ENCODE results near the gene CD63.

The CD63 gene

DNA sequence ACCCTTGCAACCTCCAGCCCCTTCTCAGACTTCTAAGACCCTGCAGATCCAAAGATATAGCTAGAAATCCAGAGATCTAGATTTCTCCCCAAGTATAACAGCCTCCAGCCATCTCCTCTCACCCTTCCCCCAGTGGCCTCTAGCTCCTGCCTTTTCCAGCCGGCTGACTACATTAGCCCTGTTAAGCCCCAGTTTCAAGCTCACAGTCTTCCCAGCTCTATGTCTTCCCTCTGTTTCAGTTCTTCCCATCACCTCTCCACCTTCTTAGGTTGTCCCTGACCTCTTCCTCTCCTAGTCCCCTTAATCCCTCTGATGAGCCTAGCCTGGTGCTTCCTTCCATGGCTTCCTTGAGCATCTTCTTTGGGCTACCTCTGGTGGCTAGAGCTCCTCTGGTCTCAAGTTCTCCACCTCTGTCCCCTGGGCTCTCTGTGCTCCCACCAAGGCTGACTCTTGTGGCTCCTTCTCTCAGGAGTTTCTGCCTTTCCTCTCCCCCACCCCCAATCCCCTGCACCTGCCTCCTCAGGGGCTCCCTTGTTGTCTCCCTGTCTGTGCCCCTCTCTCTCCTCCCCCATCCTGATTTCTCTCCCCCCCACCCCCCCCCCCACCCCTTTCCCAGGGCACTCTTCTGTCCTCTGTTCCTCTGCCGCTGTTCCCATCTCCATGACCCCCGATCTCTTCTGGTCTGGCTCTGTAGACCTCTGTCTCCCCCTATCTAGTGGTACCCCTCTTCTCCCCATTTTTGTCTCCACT is 13.3 kb upstream of the CD63 start:
- DNase-seq (ENCODE audit: low read depth in 1 of 2, low spot score in 1 of 2), result no peak

DNA sequence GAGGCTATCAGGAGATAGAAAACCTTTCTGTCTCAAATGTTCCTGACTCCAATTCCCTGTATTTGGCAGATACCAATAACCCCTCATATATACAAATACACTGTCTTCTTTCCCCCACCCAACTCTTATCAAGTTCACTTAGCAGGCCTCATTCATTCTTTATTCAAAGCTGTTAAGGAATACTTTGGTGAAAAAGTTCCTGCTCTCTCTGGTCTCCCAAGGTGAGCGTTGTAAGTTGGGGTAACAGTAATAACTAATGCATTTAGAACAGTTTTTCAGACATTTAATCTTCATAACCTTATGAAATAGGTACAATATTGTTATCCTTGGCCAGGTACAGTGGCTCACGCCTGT is 10.2 kb upstream of the CD63 start:
- DNase-seq (ENCODE audit: low read depth in 1 of 2, low spot score in 1 of 2), result no peak

DNA sequence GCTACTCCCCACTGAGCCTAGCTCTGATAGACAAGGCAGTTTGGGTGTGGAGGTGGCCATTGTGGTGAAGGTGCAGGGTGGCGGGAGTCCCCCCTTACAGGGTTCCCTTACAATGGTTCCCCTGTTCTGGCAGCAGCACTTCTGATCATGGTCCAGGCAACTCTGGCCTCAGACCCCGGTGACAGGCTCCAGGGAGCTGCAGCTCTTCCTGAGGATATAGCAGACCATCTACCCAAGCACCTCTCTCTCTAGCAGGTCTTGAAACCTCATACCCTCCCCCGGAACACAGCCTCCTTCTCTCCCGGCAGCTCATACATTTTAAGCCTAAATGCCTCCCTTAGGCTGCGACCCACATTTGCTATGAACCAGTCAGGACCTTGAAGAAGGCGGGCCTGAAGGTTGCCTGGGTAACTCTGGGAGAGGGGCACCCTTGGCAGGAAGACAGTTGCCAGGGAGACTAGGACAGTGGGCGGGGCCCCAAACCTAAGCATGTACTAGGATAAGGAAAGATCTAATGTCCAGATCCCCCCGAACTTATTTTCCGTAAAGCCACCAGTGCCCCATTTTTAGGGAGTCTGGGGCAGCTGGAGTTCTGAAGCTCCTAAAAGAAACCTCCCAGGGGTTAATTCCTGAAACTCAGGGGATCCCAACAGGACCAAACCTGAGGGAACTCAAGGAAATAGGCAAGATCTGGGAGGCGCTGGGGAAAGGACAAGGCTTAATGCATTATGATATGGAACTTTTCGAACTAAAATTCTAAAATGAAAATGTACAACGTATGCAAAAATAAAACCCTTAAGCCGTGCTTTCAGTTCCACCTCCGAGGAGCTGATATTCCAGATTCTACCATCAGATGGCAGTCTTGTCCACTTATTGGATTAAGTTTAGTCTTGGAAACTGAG is 9.6 kb upstream of the CD63 start:
- DNase-seq (ENCODE audit: low read depth in 1 of 2, low spot score in 1 of 2), result peak; percentile 52 to 55

DNA sequence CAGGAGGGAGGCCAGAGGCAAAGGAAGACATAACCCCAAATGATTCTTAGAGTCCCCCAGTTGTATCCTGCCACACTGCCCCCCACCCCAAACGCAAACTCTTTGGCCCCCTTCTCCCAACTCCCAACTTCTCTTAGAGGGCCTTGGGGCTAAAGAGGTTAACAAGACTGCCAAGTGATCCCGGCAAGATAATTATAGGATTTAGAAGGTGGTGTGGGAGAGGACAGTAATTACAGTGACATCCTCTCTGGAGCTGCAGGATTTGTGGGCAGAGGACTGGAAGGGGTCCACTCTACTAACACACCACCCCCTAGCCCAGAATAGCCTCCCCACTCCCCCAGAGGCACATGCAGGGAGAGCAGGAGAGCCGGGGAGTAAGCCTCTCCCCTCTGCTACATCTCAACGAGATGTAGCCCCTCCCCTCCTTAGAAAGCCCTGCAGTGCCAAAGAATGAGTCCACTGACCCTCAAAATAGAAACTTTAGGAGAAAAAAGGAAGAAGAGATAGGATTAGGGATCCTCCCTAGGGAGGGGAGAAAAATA is 8.8 kb upstream of the CD63 start:
- no peak for DNase-seq (ENCODE audit: low read depth in 1 of 2, low spot score in 1 of 2)

GRCh38 chr12:55736780-55737580 is 8.2 kb upstream of the CD63 start:
- DNase-seq (ENCODE audit: low read depth in 1 of 2, low spot score in 1 of 2), result peak in 1 of 2 donors; percentile 38

- DNase-seq (ENCODE audit: low read depth in 1 of 2, low spot score in 1 of 2), result no peak
Measured at GRCh38 chr12:55736076-55736475, 7.3 kb upstream of the CD63 start.

GRCh38 chr12:55734595-55734994 is 5.8 kb upstream of the CD63 start:
- DNase-seq (ENCODE audit: low read depth in 1 of 2, low spot score in 1 of 2), result no peak

- DNase-seq (ENCODE audit: low read depth in 1 of 2, low spot score in 1 of 2), result no peak
Measured at GRCh38 chr12:55733858-55734257, 5.0 kb upstream of the CD63 start.

GRCh38 chr12:55733021-55733555 is 4.3 kb upstream of the CD63 start:
- DNase-seq (ENCODE audit: low read depth in 1 of 2, low spot score in 1 of 2), result no peak

DNA sequence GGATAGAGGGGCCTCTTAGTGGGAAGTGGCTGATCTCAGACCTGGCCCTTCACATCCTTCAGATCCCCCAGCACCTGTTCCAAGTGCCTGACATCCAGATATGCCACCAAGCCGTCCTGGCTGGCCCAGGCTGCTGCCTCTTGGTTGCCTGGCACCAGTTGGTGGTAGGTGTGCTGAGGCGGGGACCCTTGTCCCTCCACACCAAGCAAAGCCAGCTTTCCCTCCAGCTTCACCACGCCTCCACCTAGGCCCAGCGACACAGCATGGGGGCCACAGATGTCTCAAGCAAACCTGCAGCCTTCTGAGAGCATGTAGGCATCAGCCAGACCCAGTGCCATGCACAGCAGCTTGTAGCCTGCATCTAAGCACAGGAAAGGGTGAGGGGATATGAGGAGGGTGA is 3.5 kb upstream of the CD63 start:
- DNase-seq (ENCODE audit: low read depth in 1 of 2, low spot score in 1 of 2), result no peak

GRCh38 chr12:55729819-55730818 is 1.3 kb upstream of the CD63 start:
- no peak for DNase-seq (ENCODE audit: low read depth in 1 of 2, low spot score in 1 of 2)

DNA sequence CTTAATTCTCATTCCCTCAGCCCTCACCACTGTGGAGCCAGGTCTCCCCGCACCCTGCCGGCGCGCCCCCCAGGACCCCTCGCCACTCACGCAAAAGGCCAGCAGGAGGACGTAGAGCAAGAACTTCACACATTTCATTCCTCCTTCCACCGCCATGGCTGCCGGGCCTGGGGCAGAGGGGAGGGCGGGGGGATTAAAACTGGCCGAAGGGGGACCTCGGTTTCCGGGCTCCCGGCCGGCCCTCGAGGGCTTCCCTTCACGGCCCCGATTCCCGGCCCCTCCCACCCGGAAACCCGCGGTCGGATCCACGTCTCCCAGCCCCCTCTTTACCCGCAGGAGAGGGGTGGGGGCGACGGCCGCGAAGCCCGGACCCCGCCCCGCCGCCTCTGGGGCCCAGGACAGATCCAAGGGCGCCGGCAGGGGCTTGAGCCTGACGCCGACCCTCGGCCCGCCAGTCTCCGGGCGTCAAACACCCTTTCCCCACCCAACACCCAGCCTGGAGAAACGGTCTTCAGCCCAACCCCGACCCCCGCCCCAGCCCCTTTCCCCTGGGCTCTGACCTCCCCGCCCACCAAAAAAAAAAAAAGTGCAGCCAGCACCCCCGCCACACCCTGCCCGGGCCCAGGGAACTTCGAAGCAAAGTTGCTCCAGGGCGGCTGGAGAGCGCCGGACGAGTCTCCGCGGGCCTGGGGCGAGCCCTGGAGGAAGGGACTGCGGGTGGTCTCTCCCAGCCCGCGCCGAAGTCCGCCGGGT is 447 bp downstream of the CD63 start:
- no peak for DNase-seq (ENCODE audit: low read depth in 1 of 2, low spot score in 1 of 2)

- DNase-seq (ENCODE audit: low read depth in 1 of 2, low spot score in 1 of 2), result no peak
Measured at GRCh38 chr12:55727643-55728185, 1.1 kb downstream of the CD63 start.

DNA sequence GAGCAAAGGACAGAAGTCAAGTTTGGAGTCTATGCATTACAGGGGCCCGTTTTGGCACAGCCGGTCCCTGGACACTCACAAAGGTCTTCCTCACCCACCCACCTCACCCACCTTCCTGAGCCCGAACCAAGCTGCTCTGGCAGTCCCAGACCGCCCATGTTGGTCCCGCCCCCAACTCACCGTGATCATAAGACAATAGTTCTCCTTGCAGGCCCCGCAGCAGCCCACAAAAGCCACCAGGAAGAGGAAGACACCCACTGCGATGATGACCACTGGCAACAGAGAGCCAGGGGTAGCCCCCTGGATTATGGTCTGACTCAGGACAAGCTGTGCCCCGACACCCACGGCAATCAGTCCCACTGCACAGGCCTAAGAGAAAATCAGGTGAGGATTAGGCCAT is 1.8 kb downstream of the CD63 start:
- no peak for DNase-seq (ENCODE audit: low read depth in 1 of 2, low spot score in 1 of 2)

GRCh38 chr12:55725556-55725955 is 3.3 kb downstream of the CD63 start:
- no peak for DNase-seq (ENCODE audit: low read depth in 1 of 2, low spot score in 1 of 2)

DNA sequence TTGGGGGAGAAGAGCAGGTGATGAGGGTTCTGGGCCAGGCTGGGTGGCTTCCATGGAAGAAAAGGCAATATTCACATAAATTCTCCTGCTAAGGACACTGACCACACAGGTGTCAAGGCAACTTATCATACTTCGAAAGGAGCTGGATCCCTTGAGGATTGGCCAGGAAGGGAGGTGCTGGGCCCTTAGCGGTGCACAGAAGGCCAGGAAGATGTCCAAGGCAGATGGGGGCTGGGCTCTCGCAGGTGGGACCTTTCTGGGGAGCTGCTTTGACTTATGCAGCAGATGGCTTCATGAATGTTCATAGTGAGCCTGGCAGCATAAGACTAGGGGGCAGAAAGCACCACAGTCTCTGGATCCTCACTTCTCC is 3.9 kb downstream of the CD63 start:
- no peak for DNase-seq (ENCODE audit: low read depth in 1 of 2, low spot score in 1 of 2)

DNA sequence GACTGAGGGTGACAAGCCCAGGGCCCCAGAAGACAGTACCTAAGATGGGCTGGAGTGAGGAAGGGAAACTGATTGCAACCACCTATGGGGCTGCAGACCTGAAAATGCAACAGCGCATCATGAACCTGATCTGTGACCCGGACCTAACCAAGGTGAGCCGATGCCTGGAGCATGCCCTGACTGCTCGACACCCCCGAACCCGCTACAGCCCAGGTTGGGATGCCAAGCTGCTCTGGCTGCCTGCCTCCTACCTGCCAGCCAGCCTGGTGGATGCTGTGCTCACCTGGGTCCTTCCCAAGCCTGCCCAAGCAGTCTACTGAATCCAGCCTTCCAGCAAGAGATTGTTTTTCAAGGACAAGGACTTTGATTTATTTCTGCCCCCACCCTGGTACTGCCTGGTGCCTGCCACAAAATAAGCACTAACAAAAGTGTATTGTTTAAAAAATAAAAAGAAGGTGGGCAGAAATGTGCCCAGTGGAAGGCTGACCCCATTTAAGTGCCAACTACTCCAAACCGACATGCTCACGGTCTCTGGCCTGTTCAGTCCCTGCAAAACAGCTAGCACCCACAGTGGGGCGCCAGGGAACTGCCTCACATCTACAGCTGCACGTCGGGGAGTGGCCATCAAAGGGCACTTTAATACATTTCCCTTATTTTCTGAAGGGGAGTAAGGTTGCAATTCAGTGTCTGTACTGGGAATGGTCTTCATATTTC is 4.4 kb downstream of the CD63 start:
- peak; percentile 40 to 48 for DNase-seq (ENCODE audit: low read depth in 1 of 2, low spot score in 1 of 2)

DNA sequence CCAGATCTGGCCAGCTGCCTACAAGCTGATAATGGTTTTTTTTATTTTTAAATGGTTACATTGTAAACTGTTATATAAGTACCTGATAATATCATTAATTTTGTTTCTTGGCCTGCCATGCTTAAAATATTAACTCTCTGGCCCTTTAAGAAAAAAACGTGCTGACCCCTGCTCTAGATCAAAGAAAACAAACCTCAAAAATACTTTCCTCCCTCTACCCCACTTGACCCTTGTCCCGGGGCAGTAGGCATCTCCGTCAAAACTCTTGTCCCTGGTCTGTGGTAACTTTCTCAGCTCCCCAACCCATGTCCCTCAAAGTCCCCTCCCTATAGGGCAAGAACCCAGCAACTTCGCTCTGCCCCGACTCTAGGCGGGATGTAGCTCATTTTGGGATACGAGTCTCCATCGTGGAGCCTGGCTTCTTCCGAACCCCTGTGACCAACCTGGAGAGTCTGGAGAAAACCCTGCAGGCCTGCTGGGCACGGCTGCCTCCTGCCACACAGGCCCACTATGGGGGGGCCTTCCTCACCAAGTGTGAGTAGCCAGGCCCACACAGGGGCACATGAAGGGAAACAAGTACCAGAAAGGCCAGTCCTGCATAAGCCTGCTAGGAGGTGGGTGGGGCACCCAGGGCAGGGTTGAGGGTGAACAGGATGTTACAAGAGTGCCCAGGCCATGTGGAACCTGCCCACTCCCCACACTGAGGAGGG is 5.1 kb downstream of the CD63 start:
- no peak for DNase-seq (ENCODE audit: low read depth in 1 of 2, low spot score in 1 of 2)
